Chondrocyte (in vitro differentiated cells): Measurements from ENCODE around the gene NPSR1. TPM values are rescaled to one million over a fixed set of nuclear protein-coding genes. Genes with fewer than 3 reads are reported as not detected.
"Not testable (repeated sequence)": the region's sequence is repeated elsewhere in the genome, so short reads cannot be mapped to it uniquely, and the experiment has no call there.

ENCODE experiments used
- DNase-seq: peaks from one replicate; pipeline ENCODE4 v3.0.0; 2021; ENCODE audit warnings: mixed read lengths, low spot score
- H3K27ac Mint-ChIP-seq: one replicate; pipeline ENCODE4 v1.8.0; 2021; ENCODE audit warnings: mild to moderate bottlenecking, moderate library complexity, mixed read lengths; ENCODE audit not compliant: unreplicated experiment
- H3K27me3 Mint-ChIP-seq: 2 replicates; pipeline ENCODE4 v1.8.0; 2021; ENCODE audit warnings: low read depth, mixed read lengths
- H3K36me3 Mint-ChIP-seq: 2 replicates; pipeline ENCODE4 v1.8.0; 2021; ENCODE audit warnings: low read depth, mixed read lengths
- H3K4me1 Mint-ChIP-seq: 2 replicates; pipeline ENCODE4 v1.8.0; 2021; ENCODE audit warnings: low read depth, mild to moderate bottlenecking, mixed read lengths
- H3K4me3 Mint-ChIP-seq: one replicate; pipeline ENCODE4 v1.8.0; 2021; ENCODE audit warnings: mild to moderate bottlenecking, moderate library complexity, mixed read lengths; ENCODE audit not compliant: unreplicated experiment
- H3K9me3 Mint-ChIP-seq: 2 replicates; pipeline ENCODE4 v1.8.0; 2021; ENCODE audit warnings: low read depth, mixed read lengths
- total RNA-seq: library from RNA; stranded (reverse); gene quantifications from 3 replicates; pipeline ENCODE4 v1.2.1, GENCODE V29; 2021
- TF ChIP-seq, protein P1 (sequence below): fragments of 200-600 bp; sonication (generic); IDR thresholded peaks from 2 replicates; pipeline ENCODE4 v1.5.0; 2021; ENCODE audit warnings: antibody characterized with exemption, mild to moderate bottlenecking, moderate library complexity

NPSR1 gene
- total RNA-seq, 1 donor from 2014 or later, result not detected

DNA sequence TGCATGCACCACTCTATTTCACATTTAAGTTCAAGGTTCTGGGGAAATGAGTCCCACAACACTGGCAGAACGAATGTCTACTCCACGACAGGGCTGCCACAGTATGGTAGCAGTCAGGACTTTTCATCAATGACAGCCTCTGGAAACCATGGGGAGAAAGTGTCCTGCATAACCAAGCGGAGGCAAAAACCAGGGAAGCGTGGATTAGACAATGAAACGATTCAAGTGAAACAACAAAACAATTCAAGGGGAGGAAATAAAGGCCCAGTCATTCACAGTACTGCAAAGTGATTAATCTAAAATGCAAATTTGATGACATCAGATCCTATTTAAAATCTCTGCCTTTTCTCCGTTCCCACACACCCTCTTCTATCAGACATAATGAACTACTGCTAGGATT, 211.0 kb downstream of the NPSR1 start:
- Mint-ChIP-seq H3K9me3 (peaks cover 9% of the 10 kb centered on the region), H3K4me3 (no peak overlapping the region), H3K36me3 (peaks cover 1% of the 10 kb centered on the region), H3K27me3 (no peaks in the 10 kb centered on the region), H3K4me1 (peaks cover 12% of the 10 kb centered on the region), H3K27ac (no peak overlapping the region)
- DNase-seq, result no peak
- TF ChIP-seq, protein P1, sequence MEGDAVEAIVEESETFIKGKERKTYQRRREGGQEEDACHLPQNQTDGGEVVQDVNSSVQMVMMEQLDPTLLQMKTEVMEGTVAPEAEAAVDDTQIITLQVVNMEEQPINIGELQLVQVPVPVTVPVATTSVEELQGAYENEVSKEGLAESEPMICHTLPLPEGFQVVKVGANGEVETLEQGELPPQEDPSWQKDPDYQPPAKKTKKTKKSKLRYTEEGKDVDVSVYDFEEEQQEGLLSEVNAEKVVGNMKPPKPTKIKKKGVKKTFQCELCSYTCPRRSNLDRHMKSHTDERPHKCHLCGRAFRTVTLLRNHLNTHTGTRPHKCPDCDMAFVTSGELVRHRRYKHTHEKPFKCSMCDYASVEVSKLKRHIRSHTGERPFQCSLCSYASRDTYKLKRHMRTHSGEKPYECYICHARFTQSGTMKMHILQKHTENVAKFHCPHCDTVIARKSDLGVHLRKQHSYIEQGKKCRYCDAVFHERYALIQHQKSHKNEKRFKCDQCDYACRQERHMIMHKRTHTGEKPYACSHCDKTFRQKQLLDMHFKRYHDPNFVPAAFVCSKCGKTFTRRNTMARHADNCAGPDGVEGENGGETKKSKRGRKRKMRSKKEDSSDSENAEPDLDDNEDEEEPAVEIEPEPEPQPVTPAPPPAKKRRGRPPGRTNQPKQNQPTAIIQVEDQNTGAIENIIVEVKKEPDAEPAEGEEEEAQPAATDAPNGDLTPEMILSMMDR, result no peak

DNA sequence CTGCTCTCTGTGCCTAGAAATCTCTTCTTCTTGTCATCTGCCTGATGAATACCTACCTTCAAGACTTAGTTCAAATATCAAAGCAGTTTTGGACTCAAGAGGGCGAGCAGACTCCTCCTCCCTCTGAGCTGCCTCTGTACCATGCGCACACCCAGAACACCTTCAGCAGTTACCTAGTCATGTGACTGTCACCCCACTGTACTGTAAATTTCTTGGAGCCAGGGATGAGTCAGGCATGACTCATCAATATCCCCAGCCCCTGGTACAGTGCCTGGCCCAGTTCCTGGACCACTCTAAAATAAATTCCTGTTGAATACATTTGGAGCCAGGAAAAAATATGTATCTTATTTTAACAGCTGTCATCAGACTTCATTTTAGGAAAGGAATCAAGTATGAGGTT, 212.0 kb downstream of the NPSR1 start:
- not testable (repeated sequence) for H3K27ac Mint-ChIP-seq, DNase-seq, H3K27me3 Mint-ChIP-seq, H3K36me3 Mint-ChIP-seq, H3K4me3 Mint-ChIP-seq, H3K9me3 Mint-ChIP-seq
- H3K4me1 Mint-ChIP-seq, result peaks cover 12% of the 10 kb centered on the region

DNA sequence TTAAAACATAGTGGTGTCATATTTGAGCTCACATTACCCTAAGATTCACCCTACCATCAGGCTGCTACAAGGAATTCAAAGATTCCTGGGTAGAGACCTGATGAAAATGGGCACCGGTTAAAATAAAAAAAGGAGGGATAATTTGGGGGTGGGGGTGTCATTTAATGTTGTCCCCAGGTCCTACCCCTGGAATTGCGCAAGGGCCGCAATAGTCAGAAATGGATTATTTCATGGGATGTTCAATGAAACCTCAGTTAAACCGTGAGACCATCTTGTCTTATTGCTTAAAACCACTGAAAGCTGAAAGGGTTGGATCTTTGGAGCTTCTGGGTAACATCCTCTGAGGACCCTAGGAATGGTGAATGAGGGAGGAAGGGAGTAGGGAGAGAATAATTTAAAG, 216.3 kb downstream of the NPSR1 start:
- not testable (repeated sequence) for H3K9me3 Mint-ChIP-seq, DNase-seq, H3K4me3 Mint-ChIP-seq, H3K27me3 Mint-ChIP-seq, H3K27ac Mint-ChIP-seq, H3K36me3 Mint-ChIP-seq
- H3K4me1 Mint-ChIP-seq, result peaks cover 12% of the 10 kb centered on the region

DNA sequence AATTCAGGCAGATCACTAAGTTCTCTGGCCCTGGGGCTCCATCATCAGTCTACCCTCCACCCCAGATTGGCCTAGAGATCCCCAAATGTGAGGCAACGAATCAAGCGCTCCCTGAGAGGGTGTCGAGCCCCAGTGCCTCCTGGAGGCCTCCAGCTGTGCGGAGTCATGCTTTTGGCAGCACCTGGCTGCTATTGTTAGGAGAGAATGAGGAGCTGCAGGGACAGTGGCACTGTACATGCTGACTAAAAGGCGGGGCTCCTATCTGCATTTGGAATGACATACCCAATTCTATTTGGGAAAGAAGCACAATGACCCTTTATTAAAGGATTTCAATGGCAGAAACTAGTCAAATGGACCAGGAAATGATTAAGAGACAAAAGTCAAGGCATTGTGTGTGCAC, 217.5 kb downstream of the NPSR1 start:
- no peak for DNase-seq
- peaks cover 5% of the 10 kb centered on the region for H3K4me1 Mint-ChIP-seq
- peaks cover 9% of the 10 kb centered on the region for H3K9me3 Mint-ChIP-seq
- H3K27me3 Mint-ChIP-seq, result no peaks in the 10 kb centered on the region
- peaks cover 1% of the 10 kb centered on the region for H3K36me3 Mint-ChIP-seq
- H3K4me3 Mint-ChIP-seq, result no peak overlapping the region
- no peak overlapping the region for H3K27ac Mint-ChIP-seq
- TF ChIP-seq, protein P1, result no peak

DNA sequence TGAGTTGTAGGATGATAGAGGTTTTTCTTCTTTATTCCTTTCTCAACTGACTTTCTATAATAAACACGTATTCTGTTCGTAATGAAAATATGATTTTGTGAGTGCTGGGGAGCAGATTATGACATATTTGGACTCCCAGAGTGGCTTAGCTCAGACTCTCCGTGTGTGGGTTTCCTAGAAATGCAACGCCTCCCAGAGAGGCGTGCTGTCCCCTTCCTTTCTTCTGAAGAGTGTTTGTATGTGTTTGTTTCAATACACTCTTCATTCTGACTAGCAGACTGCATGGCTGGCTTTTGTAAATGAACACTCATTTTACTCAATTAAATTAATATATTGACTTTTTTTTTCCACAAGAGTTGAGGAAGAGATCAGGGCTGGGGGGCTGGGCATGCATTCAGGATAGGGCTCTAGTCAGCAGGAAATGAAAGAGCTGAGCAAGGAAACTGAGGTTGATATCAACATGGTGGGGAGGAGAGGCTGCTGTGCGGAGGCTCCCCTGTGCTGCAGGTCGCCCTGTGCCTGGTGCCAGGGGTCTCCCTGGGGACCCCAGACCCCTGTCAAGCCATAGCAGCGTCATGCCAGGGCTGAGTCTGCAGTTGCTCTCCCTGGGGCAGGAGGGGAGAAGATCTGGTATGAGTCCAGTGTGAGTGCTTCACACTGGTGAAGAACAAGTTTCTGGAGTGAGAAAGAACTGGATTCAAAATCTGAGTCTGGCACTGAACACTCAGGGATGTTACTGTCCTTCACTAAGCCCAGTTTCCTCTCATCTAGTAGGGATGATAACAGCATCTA, 221.1 kb downstream of the NPSR1 start:
- H3K27me3 Mint-ChIP-seq, H3K4me3 Mint-ChIP-seq, H3K4me1 Mint-ChIP-seq, H3K36me3 Mint-ChIP-seq, DNase-seq: not testable (repeated sequence)
- peak overlapping the region; percentile 51 for H3K27ac Mint-ChIP-seq
- peaks cover 12% of the 10 kb centered on the region for H3K9me3 Mint-ChIP-seq

DNA sequence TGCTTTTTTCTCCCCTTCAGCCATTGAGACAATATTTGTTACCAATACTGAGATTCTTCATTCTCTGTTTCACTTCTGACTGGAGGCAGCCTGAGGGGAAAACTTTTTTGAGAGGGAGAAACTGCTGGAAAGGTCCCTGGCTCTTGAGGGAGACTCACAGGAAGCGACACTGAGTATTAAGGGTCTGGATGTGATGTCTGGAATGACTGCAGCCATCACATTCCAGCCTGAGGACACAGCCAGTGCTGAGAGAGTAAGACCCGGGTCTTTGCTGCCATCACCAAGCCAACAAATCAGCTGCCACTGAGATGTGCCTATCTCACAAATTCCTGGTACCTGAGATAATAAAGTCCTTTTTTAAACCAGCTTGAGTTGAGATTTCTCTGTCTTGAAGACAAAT, 221.9 kb downstream of the NPSR1 start:
- Mint-ChIP-seq H3K4me3 (no peak overlapping the region), H3K27me3 (no peaks in the 10 kb centered on the region), H3K4me1 (no peaks in the 10 kb centered on the region), H3K36me3 (peaks cover 3% of the 10 kb centered on the region), H3K27ac (no peak overlapping the region), H3K9me3 (peaks cover 13% of the 10 kb centered on the region)
- TF ChIP-seq, protein P1, result no peak
- no peak for DNase-seq

DNA sequence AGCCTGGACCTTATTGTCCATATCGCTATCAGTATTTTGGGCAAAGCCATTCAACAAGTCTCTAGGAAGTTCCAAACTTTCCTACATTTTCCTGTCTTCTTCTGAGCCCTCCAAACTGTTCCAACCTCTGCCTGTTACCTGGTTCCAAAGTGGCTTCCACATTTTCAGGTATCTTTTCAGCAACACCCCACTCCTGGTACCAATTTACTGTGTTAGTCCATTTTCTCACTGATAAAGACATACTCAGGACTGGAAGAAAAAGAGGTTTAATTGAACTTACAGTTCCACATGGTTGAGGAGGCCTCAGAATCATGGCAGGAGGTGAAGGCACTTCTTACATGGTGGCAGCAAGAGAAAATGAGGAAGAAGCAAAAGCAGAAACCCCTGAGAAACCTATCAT, 225.8 kb downstream of the NPSR1 start:
- H3K36me3 Mint-ChIP-seq, result not testable (repeated sequence)

More for the DNA sequence above, 225.8 kb downstream of the NPSR1 start:
- H3K27me3 Mint-ChIP-seq, H3K4me1 Mint-ChIP-seq, DNase-seq, H3K4me3 Mint-ChIP-seq, H3K27ac Mint-ChIP-seq: not testable (repeated sequence)
- H3K9me3 Mint-ChIP-seq, result peaks cover 13% of the 10 kb centered on the region
